ENCODE data around the gene TMA7.

- TF ChIP-seq GATA3 (IDR thresholded peaks at IDR 0.05; ENCODE audit: low read depth, low read length) (no peak), GATA2 (IDR thresholded peaks at IDR 0.05; ENCODE audit: low read depth, low read length) (no peak)
Measured at GRCh38 chr3:48476426-48477053, 36.5 kb downstream of the TMA7 start.
